ENCODE data around the gene SBNO2.

- no peak for TF ChIP-seq POLR2A (IDR thresholded peaks at IDR 0.05; ENCODE audit: low read depth, low read length)
- no peak for TF ChIP-seq CTCF (conservative IDR thresholded peaks at IDR 0.05; ENCODE audit: low read depth, low read length)
- TF ChIP-seq RAD21 (IDR thresholded peaks at IDR 0.05; ENCODE audit: low read length): no peak
- TF ChIP-seq, protein P1, sequence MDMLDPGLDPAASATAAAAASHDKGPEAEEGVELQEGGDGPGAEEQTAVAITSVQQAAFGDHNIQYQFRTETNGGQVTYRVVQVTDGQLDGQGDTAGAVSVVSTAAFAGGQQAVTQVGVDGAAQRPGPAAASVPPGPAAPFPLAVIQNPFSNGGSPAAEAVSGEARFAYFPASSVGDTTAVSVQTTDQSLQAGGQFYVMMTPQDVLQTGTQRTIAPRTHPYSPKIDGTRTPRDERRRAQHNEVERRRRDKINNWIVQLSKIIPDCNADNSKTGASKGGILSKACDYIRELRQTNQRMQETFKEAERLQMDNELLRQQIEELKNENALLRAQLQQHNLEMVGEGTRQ (IDR thresholded peaks at IDR 0.05; ENCODE audit: low read depth, low read length): no peak
- TF ChIP-seq CEBPB (IDR thresholded peaks at IDR 0.05; ENCODE audit: low read depth, low read length): no peak
- TF ChIP-seq RCOR1 (IDR thresholded peaks at IDR 0.05; ENCODE audit: insufficient replicate concordance, low read length): no peak
- no peak for TF ChIP-seq MXI1 (IDR thresholded peaks at IDR 0.05; ENCODE audit: borderline replicate concordance, low read depth, low read length)
- no peak for TF ChIP-seq ELK1 (IDR thresholded peaks at IDR 0.05; ENCODE audit: borderline replicate concordance, low read depth, low read length)
- TF ChIP-seq SMC3 (IDR thresholded peaks at IDR 0.05; ENCODE audit: low read depth, low read length): no peak
- no peak for TF ChIP-seq CHD1 (IDR thresholded peaks at IDR 0.05; ENCODE audit: low read depth, low read length)
- no peak for TF ChIP-seq MAZ (IDR thresholded peaks at IDR 0.05; ENCODE audit: borderline replicate concordance, low read depth, low read length)
Observed at GRCh38 chr19:1081301-1082164, 92.5 kb downstream of the SBNO2 start.

Measured in IMR-90 (cell line).